Lower leg skin (tissue), 3 donors: ENCODE measurements around the gene ZSWIM3.

Experiments
- CTCF ChIP-seq, 3 donors: fragments of 450-650 bp; IDR thresholded peaks; one replicate each; pipeline ENCODE4 v1.5.1; 2016; ENCODE audit warnings: antibody characterized with exemption in 3 of 3, mild to moderate bottlenecking in 3 of 3, moderate library complexity in 2 of 3
- POLR2A ChIP-seq, 2 donors: fragments of 450-650 bp; IDR thresholded peaks; one replicate each; pipeline ENCODE4 v1.6.1; 2016 to 2017; ENCODE audit warnings: antibody characterized with exemption in 2 of 2, mild to moderate bottlenecking in 1 of 2, moderate library complexity in 1 of 2

GRCh38 chr20:45857114-45857881 lies at the start of gene ZSWIM3, which contains the start of gene ACOT8:
- TF ChIP-seq CTCF (IDR thresholded peaks at IDR 0.05) (peak in 1 of 3 donors; percentile 61), POLR2A (IDR thresholded peaks at IDR 0.05) (no peak)
